Measurements from ENCODE around the gene PROC. TPM values are rescaled to one million over a fixed set of nuclear protein-coding genes. Genes with fewer than 3 reads are reported as not detected.

PROC gene
- total and polyA plus RNA-seq, 10 donors = 0.16 to 0.52 (median 0.21) TPM; not detected in 7

DNA sequence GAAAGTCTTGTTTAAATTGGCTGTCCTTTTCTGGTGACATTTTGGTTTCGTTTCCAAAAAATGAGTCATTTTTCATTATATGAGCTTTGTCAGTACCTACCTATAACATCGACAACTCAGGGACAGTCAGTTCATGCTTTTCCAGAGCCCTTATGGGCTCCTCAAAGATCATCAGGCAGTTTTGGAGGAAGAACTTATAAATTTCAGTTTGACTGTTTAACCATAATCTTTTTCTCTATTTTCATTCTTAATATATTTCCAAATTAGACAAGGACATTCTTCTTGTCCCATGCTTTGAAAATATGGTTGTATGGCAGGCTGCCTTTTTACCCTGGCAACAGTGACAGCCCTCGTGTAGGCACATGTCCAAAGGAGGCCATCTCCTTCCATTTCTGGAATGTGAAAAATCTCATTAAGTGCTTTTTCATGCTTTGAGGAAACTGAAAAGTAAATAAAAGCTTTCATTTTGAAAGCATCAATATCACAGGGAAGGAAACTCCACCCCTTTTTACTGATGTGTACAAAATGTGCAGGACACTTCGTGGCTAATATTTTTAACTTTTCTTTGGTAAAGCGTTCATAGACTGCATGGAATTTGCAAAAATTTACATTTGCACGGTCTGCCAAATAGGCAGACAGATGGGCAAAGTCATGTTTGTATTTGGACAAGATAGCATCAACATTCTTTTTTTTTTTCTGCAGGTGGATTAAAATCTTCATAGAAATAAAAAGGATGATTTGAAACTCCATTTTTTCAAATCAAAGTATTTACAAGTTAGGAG is 7.2 kb upstream of the PROC start:
- peaks cover 26 to 80% (median 54%) of the 10 kb centered on the region in 6 donors for H3K4me1 ChIP-seq
- peak; percentile 33 for DNase-seq
- H3K4me3 ChIP-seq = peak overlapping the region in 2 of 8 donors; percentile 8 to 52
- H3K9me3 ChIP-seq = no peaks in the 10 kb centered on the region
- H3K27ac ChIP-seq = peak overlapping the region in 7 of 8 donors; percentile 39 to 89 (median 60)
- 26 to 47% (median 41%) methylated on average over 6 of the region's 6 CpGs for WGBS, 5 donors
- intact Hi-C loops (cut with DNase I; ENCODE audit: low total_unique reads) = no loop called here
- TF ChIP-seq POLR2AphosphoS5 (IDR thresholded peaks at IDR 0.05) = peak in 1 of 3 donors; percentile 20
- no peak for TF ChIP-seq CTCF (IDR thresholded peaks at IDR 0.05 in 8 of 11, conservative IDR thresholded peaks at IDR 0.05 in 3 of 11)
- H3K36me3 ChIP-seq = no peaks in the 10 kb centered on the region
- no peaks in the 10 kb centered on the region for H3K27me3 ChIP-seq (replicated peaks in 1 of 7)

- 46 to 62% (median 57%) methylated on average over 12 of the region's 12 CpGs for WGBS, 5 donors
- no peak for TF ChIP-seq CTCF (IDR thresholded peaks at IDR 0.05 in 8 of 11, conservative IDR thresholded peaks at IDR 0.05 in 3 of 11)
- no peak for TF ChIP-seq POLR2A (IDR thresholded peaks at IDR 0.05)
- TF ChIP-seq POLR2AphosphoS5 (IDR thresholded peaks at IDR 0.05) = peak in 1 of 3 donors; percentile 44
- Histone ChIP-seq H3K4me1 (peaks cover 32 to 88% (median 61%) of the 10 kb centered on the region in 6 donors), H3K27ac (peak overlapping the region in 7 of 8 donors; percentile 39 to 89 (median 60)), H3K4me3 (peak overlapping the region in 1 of 8 donors; percentile 52), H3K9me3 (no peaks in the 10 kb centered on the region), H3K36me3 (no peaks in the 10 kb centered on the region), H3K27me3 (replicated peaks in 1 of 7) (peaks cover 0 to 1% (median 0%) of the 10 kb centered on the region in 7 donors)
- DNase-seq = peak; percentile 52
- intact Hi-C loops (cut with DNase I; ENCODE audit: low total_unique reads) = no loop called here
These were observed 6.4 kb upstream of the PROC start for GRCh38 chr2:127411653-127412369.

DNA sequence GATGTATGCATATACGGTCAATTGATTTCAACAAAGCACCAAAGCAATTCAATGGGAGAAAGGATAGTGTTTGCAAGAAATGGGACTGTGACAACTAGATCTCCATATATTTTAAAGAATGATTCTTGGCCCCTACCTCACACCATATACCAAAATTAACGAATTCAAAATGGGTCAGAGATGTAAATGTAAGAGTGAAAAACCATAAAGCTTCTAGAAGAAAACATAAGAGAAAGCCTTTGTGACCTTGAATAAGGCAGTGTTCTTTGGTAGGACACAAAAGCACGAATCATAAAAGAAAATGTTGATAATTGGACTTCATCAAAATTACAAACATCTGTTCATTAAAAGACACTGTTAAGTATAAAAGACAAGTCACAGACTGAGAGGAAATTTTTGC is 5.0 kb upstream of the PROC start:
- Histone ChIP-seq H3K9me3 (no peaks in the 10 kb centered on the region), H3K4me1 (peaks cover 32 to 80% (median 57%) of the 10 kb centered on the region in 6 donors), H3K36me3 (no peaks in the 10 kb centered on the region), H3K27me3 (replicated peaks in 1 of 7) (peaks cover 0 to 5% (median 0%) of the 10 kb centered on the region in 7 donors), H3K27ac (peak overlapping the region in 1 of 8 donors; percentile 89), H3K4me3 (no peak overlapping the region)
- TF ChIP-seq POLR2A (IDR thresholded peaks at IDR 0.05) (no peak), POLR2AphosphoS5 (IDR thresholded peaks at IDR 0.05) (no peak), CTCF (IDR thresholded peaks at IDR 0.05 in 8 of 11, conservative IDR thresholded peaks at IDR 0.05 in 3 of 11) (no peak)
- intact Hi-C loops (cut with DNase I; ENCODE audit: low total_unique reads) = no loop called here
- DNase-seq = no peak
- WGBS, 5 donors = 82 to 91% (median 87%) methylated on average over 3 of the region's 3 CpGs

All from spleen (tissue), 11 donors.